ENCODE data around the gene VPS13A.

DNA sequence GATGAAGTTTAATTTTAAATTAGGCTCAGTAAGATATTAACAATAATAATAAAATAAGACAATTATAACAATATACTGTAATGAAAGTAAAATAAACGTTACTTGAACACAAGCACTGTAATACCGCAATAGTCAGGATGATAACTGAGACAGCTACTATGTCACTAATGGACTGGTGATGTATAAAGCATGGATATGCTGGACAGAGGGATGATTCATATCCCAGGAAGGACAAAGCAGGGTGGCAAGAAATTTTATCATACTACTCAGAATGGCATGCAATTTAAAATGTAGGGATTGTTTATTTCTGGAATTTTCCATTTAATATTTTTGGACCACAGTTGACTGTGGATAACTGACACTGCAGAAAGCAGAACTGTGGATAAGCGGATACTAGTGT, 196.9 kb downstream of the VPS13A start:
- TF ChIP-seq, protein P1, sequence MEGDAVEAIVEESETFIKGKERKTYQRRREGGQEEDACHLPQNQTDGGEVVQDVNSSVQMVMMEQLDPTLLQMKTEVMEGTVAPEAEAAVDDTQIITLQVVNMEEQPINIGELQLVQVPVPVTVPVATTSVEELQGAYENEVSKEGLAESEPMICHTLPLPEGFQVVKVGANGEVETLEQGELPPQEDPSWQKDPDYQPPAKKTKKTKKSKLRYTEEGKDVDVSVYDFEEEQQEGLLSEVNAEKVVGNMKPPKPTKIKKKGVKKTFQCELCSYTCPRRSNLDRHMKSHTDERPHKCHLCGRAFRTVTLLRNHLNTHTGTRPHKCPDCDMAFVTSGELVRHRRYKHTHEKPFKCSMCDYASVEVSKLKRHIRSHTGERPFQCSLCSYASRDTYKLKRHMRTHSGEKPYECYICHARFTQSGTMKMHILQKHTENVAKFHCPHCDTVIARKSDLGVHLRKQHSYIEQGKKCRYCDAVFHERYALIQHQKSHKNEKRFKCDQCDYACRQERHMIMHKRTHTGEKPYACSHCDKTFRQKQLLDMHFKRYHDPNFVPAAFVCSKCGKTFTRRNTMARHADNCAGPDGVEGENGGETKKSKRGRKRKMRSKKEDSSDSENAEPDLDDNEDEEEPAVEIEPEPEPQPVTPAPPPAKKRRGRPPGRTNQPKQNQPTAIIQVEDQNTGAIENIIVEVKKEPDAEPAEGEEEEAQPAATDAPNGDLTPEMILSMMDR (IDR thresholded peaks at IDR 0.05), result no peak
- TF ChIP-seq EP300 (IDR thresholded peaks at IDR 0.05) (no peak), POLR2AphosphoS5 (IDR thresholded peaks at IDR 0.05) (no peak)
